CD14-positive monocyte (primary cell): ENCODE results near the gene PNKP. TPM values are rescaled to one million over a fixed set of nuclear protein-coding genes. Genes with fewer than 3 reads are reported as not detected.

Source experiments
- DNase-seq, 3 donors: peaks; one replicate each; pipeline ENCODE4 v3.0.0-alpha.2; 2011 to 2022
- H2AFZ ChIP-seq: 2 replicates; pipeline ENCODE4 v1.6.0; 2012; ENCODE audit warnings: mild to moderate bottlenecking, low read depth, low read length, inconsistent platforms; ENCODE audit not compliant: insufficient read depth, poor library complexity, severe bottlenecking
- H3K27ac ChIP-seq, 2 donors: 1 replicate in 1 of 2; 2 replicates in 1 of 2; pipeline ENCODE4 v1.5.1; 2012 to 2013; ENCODE audit warnings: low read length in 2 of 2, control low read depth in 1 of 2, inconsistent platforms in 1 of 2, low read depth in 1 of 2, mild to moderate bottlenecking in 1 of 2
- H3K27me3 ChIP-seq, 2 donors: one replicate each; pipeline versions ENCODE4 v1.6.0 to v1.6.1; 2011 to 2013; ENCODE audit warnings: low read length in 2 of 2; ENCODE audit not compliant: control insufficient read depth in 2 of 2, insufficient read depth in 2 of 2
- H3K36me3 ChIP-seq, 2 donors: replicated peaks in 1 of 2; 1 replicate in 1 of 2; 2 replicates in 1 of 2; pipeline versions ENCODE4 v1.5.1 to v1.6.1; 2012 to 2013; ENCODE audit warnings: low read length in 2 of 2, control low read depth in 1 of 2, inconsistent platforms in 1 of 2, mild to moderate bottlenecking in 1 of 2; ENCODE audit not compliant: insufficient read depth in 2 of 2, control insufficient read depth in 1 of 2
- H3K4me1 ChIP-seq, 2 donors: 1 replicate in 1 of 2; 2 replicates in 1 of 2; pipeline versions ENCODE4 v1.5.1 to v1.6.1; 2012 to 2013; ENCODE audit warnings: low read length in 2 of 2, control low read depth in 1 of 2, inconsistent platforms in 1 of 2, mild to moderate bottlenecking in 1 of 2, moderate library complexity in 1 of 2; ENCODE audit not compliant: insufficient read depth in 2 of 2, control insufficient read depth in 1 of 2
- H3K4me2 ChIP-seq: replicated peaks from 2 replicates; pipeline ENCODE3; 2012; ENCODE audit warnings: low read length, moderate library complexity, mild to moderate bottlenecking; ENCODE audit not compliant: poor library complexity, severe bottlenecking; ENCODE audit errors: extremely low read depth
- H3K4me3 ChIP-seq, 3 experiments: fragments of 200-600 bp in 1 of 3; sonication (generic) in 1 of 3; replicated peaks in 1 of 3; 1 replicate in 2 of 3; 2 replicates in 1 of 3; pipeline ENCODE4 v1.5.1; 2011 to 2013; ENCODE audit warnings: low read length in 3 of 3, mild to moderate bottlenecking in 3 of 3, control low read depth in 2 of 3, low read depth in 2 of 3, inconsistent platforms in 1 of 3, moderate library complexity in 1 of 3
- H3K79me2 ChIP-seq: 2 replicates; pipeline ENCODE4 v1.6.0; 2012; ENCODE audit warnings: mild to moderate bottlenecking, control low read depth, inconsistent platforms, low read length, moderate library complexity; ENCODE audit not compliant: insufficient read depth
- H3K9ac ChIP-seq: 2 replicates; pipeline ENCODE4 v1.6.0; 2017; ENCODE audit warnings: low read length, mild to moderate bottlenecking; ENCODE audit not compliant: insufficient read depth, poor library complexity, severe bottlenecking
- H3K9me3 ChIP-seq, 2 donors: replicated peaks in 1 of 2; 1 replicate in 1 of 2; 2 replicates in 1 of 2; pipeline versions ENCODE4 v1.5.1 to v1.6.1; 2012 to 2013; ENCODE audit warnings: low read length in 2 of 2, control low read depth in 1 of 2; ENCODE audit not compliant: control insufficient read depth in 1 of 2, insufficient read depth in 1 of 2
- H4K20me1 ChIP-seq: 2 replicates; pipeline ENCODE4 v1.6.0; 2012; ENCODE audit warnings: mild to moderate bottlenecking, low read length, control low read depth, moderate library complexity; ENCODE audit not compliant: insufficient read depth
- H3K27ac Mint-ChIP-seq, 7 donors: one replicate each; pipeline ENCODE4 v1.8.0; 2020; ENCODE audit warnings: mild to moderate bottlenecking in 7 of 7, mixed read lengths in 7 of 7, moderate library complexity in 6 of 7, inconsistent platforms in 2 of 7
- H3K27me3 Mint-ChIP-seq, 3 donors: one replicate each; pipeline ENCODE4 v1.8.0; 2021 to 2022; ENCODE audit warnings: low read depth in 3 of 3, mild to moderate bottlenecking in 3 of 3, mixed read lengths in 3 of 3, moderate library complexity in 3 of 3, inconsistent platforms in 1 of 3
- H3K36me3 Mint-ChIP-seq, 2 donors: one replicate each; pipeline ENCODE4 v1.8.0; 2020; ENCODE audit warnings: mixed read lengths in 2 of 2, inconsistent platforms in 1 of 2, mild to moderate bottlenecking in 1 of 2
- H3K4me1 Mint-ChIP-seq: one replicate; pipeline ENCODE4 v1.8.0; 2020; ENCODE audit warnings: mild to moderate bottlenecking, mixed read lengths
- H3K4me3 Mint-ChIP-seq, 2 donors: one replicate each; pipeline ENCODE4 v1.8.0; 2020; ENCODE audit warnings: mild to moderate bottlenecking in 2 of 2, mixed read lengths in 2 of 2, moderate library complexity in 1 of 2
- H3K9me3 Mint-ChIP-seq, 7 donors: one replicate each; pipeline ENCODE4 v1.8.0; 2020 to 2022; ENCODE audit warnings: mixed read lengths in 7 of 7, mild to moderate bottlenecking in 6 of 7, moderate library complexity in 6 of 7, inconsistent platforms in 2 of 7
- WGBS: methylation state at CpG from one replicate; pipeline ENCODE4 v1.1.5; 2013; ENCODE audit warnings: missing lambda C conversion rate; ENCODE audit not compliant: insufficient coverage; 5-methylcytosine and 5-hydroxymethylcytosine counted together
- intact Hi-C, 2 donors: fragments of 100-400 bp; cut with micrococcal nuclease; formaldehyde crosslinking; loops; one replicate each; pipeline versions ENCODE4 v1.15.0 to v1.15.1; 2023
- polyA plus RNA-seq, 3 donors: library from polyadenylated mRNA; depleted of rRNA in 1 of 3; unstranded in 2 of 3; stranded (reverse) in 1 of 3; fragments of 300-500 nt in 2 of 3; fragments of >200 nt in 1 of 3; fragmentation: Illumina TruSeq in 2 of 3; gene quantifications; 1 replicate in 2 of 3; 2 replicates in 1 of 3; pipeline ENCODE4 v1.2.3, GENCODE V29; 2012 to 2021
- TF ChIP-seq, protein P1 (sequence below): fragments of 200-600 bp; IDR thresholded peaks from one replicate; pipeline ENCODE4 v1.8.0; 2022; ENCODE audit warnings: antibody characterized with exemption, mild to moderate bottlenecking

PNKP gene
- polyA plus RNA-seq, 3 donors = 23.0 to 88.6 (median 30.2) TPM

DNA sequence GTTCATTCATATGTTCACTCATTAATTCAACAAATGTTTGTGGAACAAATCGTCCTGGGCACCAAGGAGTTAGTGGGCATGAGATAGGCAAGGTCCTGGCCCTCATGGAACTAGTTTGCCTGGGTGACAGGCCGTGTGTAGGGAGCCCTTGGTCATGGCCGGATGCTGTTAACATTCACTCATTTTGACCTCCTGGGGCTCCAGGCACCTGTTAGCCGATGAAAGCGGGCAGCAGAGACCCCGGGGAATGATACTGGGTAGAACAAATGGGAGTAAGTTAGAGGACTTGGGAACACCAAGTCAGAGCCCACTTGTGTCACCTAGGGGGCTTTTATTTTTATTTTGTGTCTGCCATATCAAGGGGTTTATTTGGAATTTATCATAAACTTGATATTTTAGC lies 42.7 kb downstream of the PNKP start:
- Histone ChIP-seq H3K36me3 (peaks cover 50 to 77% of the 10 kb centered on the region in 2 donors), H4K20me1 (peaks cover 79% of the 10 kb centered on the region), H3K27ac (no peak overlapping the region), H2AFZ (no peak overlapping the region), H3K79me2 (peaks cover 61% of the 10 kb centered on the region), H3K9ac (no peak overlapping the region), H3K4me2 (no peak overlapping the region), H3K4me1 (no peaks in the 10 kb centered on the region), H3K4me3 (no peak overlapping the region), H3K9me3 (no peaks in the 10 kb centered on the region), H3K27me3 (no peaks in the 10 kb centered on the region)
- peaks cover 3% of the 10 kb centered on the region for H3K4me1 Mint-ChIP-seq
- intact Hi-C loops = no loop called here
- H3K4me3 Mint-ChIP-seq = no peak overlapping the region
- DNase-seq = no peak
- peaks cover 0 to 2% (median 0%) of the 10 kb centered on the region in 3 donors for H3K27me3 Mint-ChIP-seq
- TF ChIP-seq, protein P1, sequence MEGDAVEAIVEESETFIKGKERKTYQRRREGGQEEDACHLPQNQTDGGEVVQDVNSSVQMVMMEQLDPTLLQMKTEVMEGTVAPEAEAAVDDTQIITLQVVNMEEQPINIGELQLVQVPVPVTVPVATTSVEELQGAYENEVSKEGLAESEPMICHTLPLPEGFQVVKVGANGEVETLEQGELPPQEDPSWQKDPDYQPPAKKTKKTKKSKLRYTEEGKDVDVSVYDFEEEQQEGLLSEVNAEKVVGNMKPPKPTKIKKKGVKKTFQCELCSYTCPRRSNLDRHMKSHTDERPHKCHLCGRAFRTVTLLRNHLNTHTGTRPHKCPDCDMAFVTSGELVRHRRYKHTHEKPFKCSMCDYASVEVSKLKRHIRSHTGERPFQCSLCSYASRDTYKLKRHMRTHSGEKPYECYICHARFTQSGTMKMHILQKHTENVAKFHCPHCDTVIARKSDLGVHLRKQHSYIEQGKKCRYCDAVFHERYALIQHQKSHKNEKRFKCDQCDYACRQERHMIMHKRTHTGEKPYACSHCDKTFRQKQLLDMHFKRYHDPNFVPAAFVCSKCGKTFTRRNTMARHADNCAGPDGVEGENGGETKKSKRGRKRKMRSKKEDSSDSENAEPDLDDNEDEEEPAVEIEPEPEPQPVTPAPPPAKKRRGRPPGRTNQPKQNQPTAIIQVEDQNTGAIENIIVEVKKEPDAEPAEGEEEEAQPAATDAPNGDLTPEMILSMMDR = no peak
- WGBS = 100% methylated on average over 2 of the region's 6 CpGs
- H3K36me3 Mint-ChIP-seq = peaks cover 46 to 74% of the 10 kb centered on the region in 2 donors
- H3K27ac Mint-ChIP-seq = peak overlapping the region in 1 of 7 donors; percentile 20
- H3K9me3 Mint-ChIP-seq = no peaks in the 10 kb centered on the region

DNA sequence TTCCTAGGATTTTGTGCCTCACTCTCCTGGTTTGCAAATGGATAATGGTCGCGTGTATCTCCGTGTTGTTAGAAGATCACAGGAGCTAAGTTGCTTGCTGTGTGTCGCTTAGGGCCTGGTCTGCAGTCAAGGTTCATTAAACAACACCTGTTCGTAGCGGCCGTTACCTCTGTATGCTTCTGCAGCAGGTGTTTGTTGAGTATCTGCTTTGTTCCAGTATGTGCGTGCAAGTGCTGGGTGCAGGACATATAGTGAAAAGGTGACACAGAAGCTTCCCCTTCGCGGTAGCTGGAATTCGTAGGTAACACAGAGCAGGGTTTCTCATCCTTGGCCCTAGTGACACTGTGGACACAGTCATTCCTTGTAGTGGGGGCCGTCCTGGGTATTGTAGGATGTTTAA lies 43.9 kb downstream of the PNKP start:
- Histone ChIP-seq H3K4me1 (peaks cover 12% of the 10 kb centered on the region in 2 donors), H3K4me2 (no peak overlapping the region), H3K9ac (no peak overlapping the region), H3K79me2 (peaks cover 73% of the 10 kb centered on the region), H4K20me1 (peaks cover 77% of the 10 kb centered on the region), H3K9me3 (no peaks in the 10 kb centered on the region), H2AFZ (no peak overlapping the region), H3K27ac (no peak overlapping the region), H3K36me3 (peaks cover 42 to 65% of the 10 kb centered on the region in 2 donors), H3K4me3 (no peak overlapping the region), H3K27me3 (no peaks in the 10 kb centered on the region)
- H3K4me1 Mint-ChIP-seq = peaks cover 13% of the 10 kb centered on the region
- intact Hi-C loops = no loop called here
- no peaks in the 10 kb centered on the region for H3K9me3 Mint-ChIP-seq
- no peak overlapping the region for H3K27ac Mint-ChIP-seq
- H3K27me3 Mint-ChIP-seq = peaks cover 0 to 2% (median 0%) of the 10 kb centered on the region in 3 donors
- H3K36me3 Mint-ChIP-seq = peaks cover 37 to 66% of the 10 kb centered on the region in 2 donors
- 92% methylated on average over 10 of the region's 12 CpGs for WGBS
- DNase-seq = no peak
- H3K4me3 Mint-ChIP-seq = no peak overlapping the region
- TF ChIP-seq, protein P1 = no peak
